Activated CD8-positive, alpha-beta T cell treated with anti-CD3 and anti-CD28 coated beads for 36 hours (primary cell): ENCODE measurements around the gene AQP1. TPM values are rescaled to one million over a fixed set of nuclear protein-coding genes. Genes with fewer than 3 reads are reported as not detected.

Experiments used
- ATAC-seq: fragments of 200-7000 bp; cut with Tn5 transposase; one replicate; pipeline ENCODE4 v1.10.0; 2021; ENCODE audit warnings: mild to moderate bottlenecking, moderate library complexity
- CTCF ChIA-PET: fragments of 350-600 bp; sonication (Branson Sonifier 250); formaldehyde crosslinking; loops from one replicate; lab custom pipeline; 2021; ENCODE audit warnings: antibody characterized with exemption; lab: Charles Lee
- POLR2A ChIA-PET: fragments of 350-600 bp; sonication (Branson Sonifier 250); formaldehyde crosslinking; loops from one replicate; lab custom pipeline; 2021; ENCODE audit warnings: antibody characterized with exemption; lab: Charles Lee
- DNase-seq: peaks from one replicate; pipeline ENCODE4 v3.0.0-alpha.2; 2020
- H3K27ac Mint-ChIP-seq: one replicate; pipeline ENCODE4 v1.8.0; 2021; ENCODE audit warnings: mild to moderate bottlenecking, mixed read lengths
- H3K27me3 Mint-ChIP-seq: one replicate; pipeline ENCODE4 v1.8.0; 2021; ENCODE audit warnings: mixed read lengths
- H3K36me3 Mint-ChIP-seq: one replicate; pipeline ENCODE4 v1.8.0; 2021; ENCODE audit warnings: low read depth, mixed read lengths
- H3K4me1 Mint-ChIP-seq: one replicate; pipeline ENCODE4 v1.8.0; 2021; ENCODE audit warnings: low read depth, mixed read lengths
- H3K4me3 Mint-ChIP-seq: one replicate; pipeline ENCODE4 v1.8.0; 2021; ENCODE audit warnings: mild to moderate bottlenecking, moderate library complexity, mixed read lengths
- H3K9me3 Mint-ChIP-seq: one replicate; pipeline ENCODE4 v1.8.0; 2021; ENCODE audit warnings: mixed read lengths
- intact Hi-C: fragments of 100-400 bp; cut with micrococcal nuclease; formaldehyde crosslinking; loops from one replicate; pipeline ENCODE4 v1.10.0; 2022
- total RNA-seq, 2 experiments: library from RNA; stranded (reverse); gene quantifications; one replicate each; pipeline ENCODE4 v1.2.3, GENCODE V29; 2021
- TF ChIP-seq, protein P1 (sequence below): fragments of 200-600 bp; IDR thresholded peaks from one replicate; pipeline ENCODE4 v1.8.0; 2022; ENCODE audit warnings: antibody characterized with exemption, mild to moderate bottlenecking

The AQP1 gene
- total RNA-seq, 2 experiments from 2014 or later: 0.22 to 0.27 TPM

DNA sequence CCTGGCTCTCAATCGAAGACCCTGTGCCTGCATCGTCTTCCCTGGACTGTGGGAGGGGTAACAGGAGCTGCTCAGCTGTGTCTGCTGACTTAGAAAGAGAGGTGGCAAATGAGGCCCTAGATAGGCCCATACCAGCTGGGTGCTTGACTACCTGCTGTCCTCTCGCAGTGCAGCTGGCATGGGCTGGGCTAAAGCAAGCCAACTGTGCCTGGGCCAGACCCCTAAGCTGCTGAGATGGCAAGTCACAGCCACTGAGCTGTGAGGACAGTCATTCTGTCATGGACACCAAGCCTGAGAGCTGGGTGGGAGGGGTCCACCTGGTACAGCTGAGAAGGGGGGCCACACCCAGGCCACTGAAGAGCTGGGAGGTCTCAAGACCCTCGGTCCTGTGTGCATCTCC lies 45.8 kb upstream of the AQP1 start:
- H3K36me3 Mint-ChIP-seq: no peaks in the 10 kb centered on the region
- no peak for ATAC-seq
- H3K4me3 Mint-ChIP-seq: no peak overlapping the region
- no peaks in the 10 kb centered on the region for H3K4me1 Mint-ChIP-seq
- intact Hi-C loops: no loop called here
- no peak for DNase-seq
- no peak overlapping the region for H3K27ac Mint-ChIP-seq
- H3K27me3 Mint-ChIP-seq: no peaks in the 10 kb centered on the region
- ChIA-PET POLR2A (no interaction called here), CTCF (no interaction called here)
- no peaks in the 10 kb centered on the region for H3K9me3 Mint-ChIP-seq
- TF ChIP-seq, protein P1, sequence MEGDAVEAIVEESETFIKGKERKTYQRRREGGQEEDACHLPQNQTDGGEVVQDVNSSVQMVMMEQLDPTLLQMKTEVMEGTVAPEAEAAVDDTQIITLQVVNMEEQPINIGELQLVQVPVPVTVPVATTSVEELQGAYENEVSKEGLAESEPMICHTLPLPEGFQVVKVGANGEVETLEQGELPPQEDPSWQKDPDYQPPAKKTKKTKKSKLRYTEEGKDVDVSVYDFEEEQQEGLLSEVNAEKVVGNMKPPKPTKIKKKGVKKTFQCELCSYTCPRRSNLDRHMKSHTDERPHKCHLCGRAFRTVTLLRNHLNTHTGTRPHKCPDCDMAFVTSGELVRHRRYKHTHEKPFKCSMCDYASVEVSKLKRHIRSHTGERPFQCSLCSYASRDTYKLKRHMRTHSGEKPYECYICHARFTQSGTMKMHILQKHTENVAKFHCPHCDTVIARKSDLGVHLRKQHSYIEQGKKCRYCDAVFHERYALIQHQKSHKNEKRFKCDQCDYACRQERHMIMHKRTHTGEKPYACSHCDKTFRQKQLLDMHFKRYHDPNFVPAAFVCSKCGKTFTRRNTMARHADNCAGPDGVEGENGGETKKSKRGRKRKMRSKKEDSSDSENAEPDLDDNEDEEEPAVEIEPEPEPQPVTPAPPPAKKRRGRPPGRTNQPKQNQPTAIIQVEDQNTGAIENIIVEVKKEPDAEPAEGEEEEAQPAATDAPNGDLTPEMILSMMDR: no peak

DNA sequence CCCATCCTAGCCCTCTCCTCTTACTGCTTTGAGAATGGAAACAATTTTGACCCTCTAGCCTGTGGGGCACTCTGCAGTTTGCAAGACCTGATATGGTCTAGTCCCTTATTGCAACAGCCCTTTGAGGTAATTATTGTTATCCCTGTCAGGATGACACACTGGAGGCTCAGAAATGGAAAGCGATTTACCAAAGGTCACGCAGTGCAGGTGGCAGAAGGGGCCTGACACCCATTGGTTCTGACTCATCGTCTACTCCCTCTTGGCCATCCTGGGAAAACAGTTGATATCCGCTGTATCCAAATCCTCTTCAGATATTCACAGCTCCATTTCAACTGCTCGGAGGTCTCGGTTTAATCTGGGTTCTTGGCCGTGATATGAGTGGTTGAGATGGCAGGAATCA lies 44.7 kb upstream of the AQP1 start:
- no peaks in the 10 kb centered on the region for H3K27me3 Mint-ChIP-seq
- TF ChIP-seq, protein P1: no peak
- H3K9me3 Mint-ChIP-seq: no peaks in the 10 kb centered on the region
- ChIA-PET CTCF (interaction anchor here (1.1 kb wide), 1 partner anchor 117 kb away, joined by 3 read pairs; no protein-coding TSS in a partner anchor), POLR2A (no interaction called here)
- no peaks in the 10 kb centered on the region for H3K4me1 Mint-ChIP-seq
- H3K27ac Mint-ChIP-seq: no peak overlapping the region
- intact Hi-C loops: no loop called here
- H3K36me3 Mint-ChIP-seq: no peaks in the 10 kb centered on the region
- H3K4me3 Mint-ChIP-seq: no peak overlapping the region
- DNase-seq (no peak), ATAC-seq (no peak)

DNA sequence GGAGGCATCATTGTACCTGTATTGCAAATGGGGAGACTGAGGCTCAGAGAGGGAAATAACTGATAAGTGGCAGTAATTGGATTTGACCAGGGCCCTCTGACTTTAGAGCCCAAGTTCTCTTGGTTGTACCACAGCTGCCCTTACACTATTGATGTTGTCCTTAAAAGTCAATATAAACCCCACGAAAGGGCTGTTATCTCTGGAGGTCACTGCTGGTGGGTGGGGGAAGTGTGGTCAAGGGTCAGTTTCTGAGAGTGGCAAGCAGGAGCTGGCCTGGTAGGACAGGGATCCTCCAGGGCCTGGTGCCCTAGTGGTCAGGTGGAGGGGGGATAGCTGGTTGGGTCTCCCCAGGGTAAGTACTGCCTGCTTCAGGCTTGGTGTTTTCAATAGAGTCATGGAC lies 44.2 kb upstream of the AQP1 start:
- TF ChIP-seq, protein P1: no peak
- Mint-ChIP-seq H3K4me3 (no peak overlapping the region), H3K27ac (no peak overlapping the region), H3K27me3 (no peaks in the 10 kb centered on the region), H3K4me1 (no peaks in the 10 kb centered on the region), H3K36me3 (no peaks in the 10 kb centered on the region), H3K9me3 (no peaks in the 10 kb centered on the region)
- no peak for DNase-seq
- POLR2A ChIA-PET: interaction anchor here (0.6 to 0.7 kb wide), 2 partner anchors 8 to 1168 kb away, joined by 3 read pairs; no protein-coding TSS in a partner anchor
- intact Hi-C loops: no loop called here
- CTCF ChIA-PET: interaction anchor here (1.1 kb wide), 1 partner anchor 116 kb away, joined by 3 read pairs; no protein-coding TSS in a partner anchor
- no peak for ATAC-seq

DNA sequence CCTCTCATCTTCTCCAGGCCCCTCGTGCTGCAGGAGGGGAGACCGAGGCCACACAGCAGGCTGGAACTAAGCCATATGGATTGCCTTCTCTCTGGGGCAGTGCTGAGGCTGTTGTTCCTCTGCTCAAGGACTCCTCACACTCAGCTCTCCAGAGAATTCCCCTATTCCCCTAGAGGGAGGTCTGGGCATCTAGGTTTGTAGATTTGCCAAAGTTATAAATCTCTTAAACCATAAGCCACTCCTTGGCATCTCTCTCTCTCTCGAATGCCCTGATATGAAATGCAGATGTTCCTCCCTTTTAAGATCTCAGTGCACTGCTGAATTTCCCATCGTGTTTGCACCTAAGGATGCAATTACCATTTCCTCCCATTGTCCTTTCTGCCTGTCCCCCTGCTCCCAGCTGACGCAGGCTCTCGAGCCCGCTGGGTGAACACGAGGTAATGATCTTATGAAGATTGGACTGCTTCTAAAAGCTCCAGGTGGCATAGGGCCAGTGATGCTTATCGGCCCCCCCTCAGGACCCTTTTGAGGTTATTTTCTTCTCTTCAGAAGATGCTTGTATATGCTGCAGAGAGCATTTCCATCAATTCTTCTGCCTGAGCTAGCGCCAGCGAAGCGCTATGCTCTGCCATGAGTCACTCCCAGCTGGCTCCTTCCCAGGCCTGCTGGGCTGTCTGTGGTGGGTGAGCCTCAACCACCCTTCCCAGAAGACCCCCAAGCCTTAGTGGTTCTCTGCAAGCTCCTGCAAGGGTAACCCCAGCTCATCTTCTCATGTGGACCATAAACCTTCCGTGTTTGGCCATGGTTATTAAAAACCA lies 41.6 kb upstream of the AQP1 start:
- no peaks in the 10 kb centered on the region for H3K36me3 Mint-ChIP-seq
- ChIA-PET POLR2A (no interaction called here), CTCF (no interaction called here)
- ATAC-seq: no peak
- intact Hi-C loops: no loop called here
- no peak overlapping the region for H3K4me3 Mint-ChIP-seq
- no peaks in the 10 kb centered on the region for H3K27me3 Mint-ChIP-seq
- H3K9me3 Mint-ChIP-seq: no peaks in the 10 kb centered on the region
- H3K27ac Mint-ChIP-seq: no peak overlapping the region
- no peaks in the 10 kb centered on the region for H3K4me1 Mint-ChIP-seq
- no peak for DNase-seq
- TF ChIP-seq, protein P1: no peak

DNA sequence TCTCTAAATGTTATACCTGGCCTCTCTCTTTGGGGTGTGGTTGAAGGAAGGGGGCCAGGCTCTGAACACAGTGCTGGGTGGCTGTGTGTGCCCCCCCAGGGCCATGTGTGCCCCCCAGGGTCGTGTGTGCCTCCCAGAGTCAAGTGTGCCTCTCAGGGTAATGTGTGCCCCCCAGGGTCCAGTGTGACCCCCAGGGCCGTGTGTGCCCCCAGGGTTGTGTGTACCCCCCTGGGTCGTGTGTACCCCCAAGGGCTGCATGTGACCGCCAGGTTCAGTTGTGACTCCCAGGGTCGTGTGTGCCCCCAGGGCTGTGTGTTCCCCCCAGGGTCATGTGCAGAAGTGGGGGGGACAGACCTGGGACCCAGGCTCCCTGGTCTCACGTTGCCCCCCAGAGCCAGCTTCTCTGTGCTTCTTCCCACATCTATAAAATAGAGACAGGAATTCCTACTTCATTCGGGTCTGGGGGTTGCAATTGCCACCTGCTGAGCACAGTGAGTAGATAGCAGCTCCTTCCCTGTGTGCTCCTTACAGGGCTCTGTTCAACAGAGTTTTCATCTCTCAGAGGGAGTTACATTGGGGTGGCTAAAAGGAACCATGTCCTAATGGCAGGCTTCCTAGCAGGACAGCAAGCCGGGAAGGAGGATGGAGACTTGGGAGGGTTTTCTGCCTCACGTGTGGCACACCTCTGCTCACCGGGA lies 40.7 kb upstream of the AQP1 start:
- no peaks in the 10 kb centered on the region for H3K36me3 Mint-ChIP-seq
- CTCF ChIA-PET: no interaction called here
- DNase-seq: no peak
- TF ChIP-seq, protein P1: no peak
- no peak overlapping the region for H3K4me3 Mint-ChIP-seq
- no peaks in the 10 kb centered on the region for H3K4me1 Mint-ChIP-seq
- H3K27me3 Mint-ChIP-seq: no peaks in the 10 kb centered on the region
- no peak overlapping the region for H3K27ac Mint-ChIP-seq
- H3K9me3 Mint-ChIP-seq: no peaks in the 10 kb centered on the region
- POLR2A ChIA-PET: no interaction called here
- intact Hi-C loops: no loop called here
- ATAC-seq: no peak
